GM08714 (cell line): ENCODE measurements around the gene NEGR1.

Source experiments
- H3K4me3 ChIP-seq: fragments of 200-500 bp; sonication (Bioruptor generic); 2 replicates; pipeline ENCODE4 v1.5.1; 2014; ENCODE audit warnings: mild to moderate bottlenecking, low read length, inconsistent platforms
- ZNF274 ChIP-seq: IDR thresholded peaks from 2 replicates; pipeline ENCODE4 v1.6.1; 2012; ENCODE audit warnings: mild to moderate bottlenecking, low read depth, low read length

Gene NEGR1

DNA sequence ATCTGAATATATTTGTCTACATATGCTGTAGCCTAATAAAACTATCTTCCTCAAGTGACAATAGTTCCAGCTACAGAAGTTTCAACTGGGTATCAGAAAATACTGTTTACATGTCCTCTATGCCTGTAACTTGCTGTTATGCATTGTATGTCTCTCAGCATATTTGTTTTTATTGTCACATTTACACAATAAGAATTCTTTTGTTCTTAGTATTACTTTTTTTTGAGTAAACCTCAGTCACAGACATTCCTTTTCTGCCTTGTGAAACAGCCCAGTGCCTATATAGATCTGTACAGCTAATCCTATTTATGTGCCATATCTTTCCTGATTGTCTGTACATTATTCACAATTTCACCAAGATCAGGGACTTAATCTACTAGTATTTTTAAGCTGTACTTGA lies 565.2 kb downstream of the NEGR1 start:
- TF ChIP-seq ZNF274 = no peak
- no peak overlapping the region for H3K4me3 ChIP-seq

DNA sequence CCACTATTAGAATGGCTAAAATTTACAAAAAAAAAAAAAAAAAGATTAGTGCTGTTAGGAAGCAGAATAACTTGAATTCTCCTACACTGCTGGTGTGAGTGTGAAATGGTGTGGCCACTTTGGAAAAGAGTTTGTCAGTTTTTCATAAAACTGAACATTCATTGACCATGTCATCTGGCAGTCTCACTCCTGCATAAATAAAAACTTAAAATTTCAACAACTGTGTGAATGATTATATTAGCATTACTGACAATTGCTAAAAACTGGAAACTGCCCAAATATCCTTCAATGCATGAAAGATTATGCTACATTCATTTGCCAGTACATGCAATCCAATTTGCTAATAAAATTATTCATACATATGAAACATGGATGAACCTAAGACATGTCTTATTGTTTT lies 570.9 kb downstream of the NEGR1 start:
- H3K4me3 ChIP-seq = no peak overlapping the region
- no peak for TF ChIP-seq ZNF274

DNA sequence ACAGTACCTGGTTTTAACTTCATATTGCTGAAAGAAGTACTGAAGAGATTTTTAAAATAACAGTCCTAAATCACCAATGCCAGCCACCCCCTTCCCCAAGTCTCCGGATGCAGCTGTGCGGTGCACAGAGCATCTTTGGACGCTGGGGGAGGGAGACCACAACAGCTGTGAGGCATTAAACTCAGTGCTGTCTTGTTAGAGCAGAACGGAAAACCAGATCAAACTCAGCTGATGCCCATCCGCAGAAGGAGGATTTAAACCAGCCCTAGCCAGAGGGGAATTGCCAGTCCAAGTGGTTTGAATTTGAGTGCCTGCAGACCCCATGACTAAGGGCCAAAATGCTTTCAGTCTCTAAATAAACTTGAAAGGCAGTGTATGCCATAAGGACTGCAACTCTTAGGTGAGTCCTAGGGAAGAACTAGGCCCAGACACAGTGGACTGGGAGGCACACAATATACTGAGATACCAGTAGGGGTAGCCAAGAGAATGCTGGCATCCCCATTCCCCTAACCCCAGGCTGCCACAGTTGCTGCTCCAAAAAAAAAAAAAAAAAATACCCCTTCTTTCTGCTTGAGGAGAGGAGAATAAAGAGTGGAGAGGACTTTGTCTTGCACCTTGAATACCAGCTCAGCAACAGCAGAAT lies 576.2 kb downstream of the NEGR1 start:
- no peak for TF ChIP-seq ZNF274
- no peak overlapping the region for H3K4me3 ChIP-seq

DNA sequence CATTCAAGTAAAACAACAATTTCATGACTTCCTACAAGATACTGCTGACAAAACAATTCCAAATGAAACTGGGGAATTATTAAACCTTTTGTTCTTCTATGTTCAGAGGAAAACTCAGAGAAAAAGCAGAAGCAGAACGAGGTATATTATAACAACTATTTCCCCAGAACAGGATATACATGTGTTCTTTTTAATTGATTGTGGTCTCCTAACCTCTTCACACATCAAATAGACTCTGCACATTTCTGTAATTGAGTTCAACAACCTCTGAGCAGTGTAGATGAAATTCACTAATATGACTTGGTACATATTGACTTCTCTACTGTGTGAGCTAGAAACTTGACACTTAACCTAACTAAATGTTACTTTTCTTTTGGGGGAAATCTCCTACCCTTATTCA lies 584.2 kb downstream of the NEGR1 start:
- no peak overlapping the region for H3K4me3 ChIP-seq
- TF ChIP-seq ZNF274 = no peak

DNA sequence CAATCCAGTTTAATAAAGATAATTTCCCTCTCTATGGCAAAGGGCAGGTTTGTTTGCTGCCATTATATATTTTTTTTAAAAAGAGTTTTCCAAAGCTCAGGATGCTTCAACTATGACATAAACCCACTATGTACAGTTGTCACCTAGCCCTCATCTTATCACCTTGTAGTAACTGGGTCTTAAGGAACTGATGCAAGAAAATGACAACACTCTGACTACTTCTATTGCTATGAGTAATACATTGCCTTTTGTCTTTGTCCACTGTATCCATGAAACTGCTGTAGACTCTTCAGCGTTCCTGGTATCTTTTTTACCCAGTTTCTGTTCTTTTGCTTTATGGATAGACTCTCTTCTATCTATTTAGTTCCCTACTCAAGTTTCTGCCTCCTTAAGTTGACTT lies 586.5 kb downstream of the NEGR1 start:
- TF ChIP-seq ZNF274 = no peak
- no peak overlapping the region for H3K4me3 ChIP-seq

DNA sequence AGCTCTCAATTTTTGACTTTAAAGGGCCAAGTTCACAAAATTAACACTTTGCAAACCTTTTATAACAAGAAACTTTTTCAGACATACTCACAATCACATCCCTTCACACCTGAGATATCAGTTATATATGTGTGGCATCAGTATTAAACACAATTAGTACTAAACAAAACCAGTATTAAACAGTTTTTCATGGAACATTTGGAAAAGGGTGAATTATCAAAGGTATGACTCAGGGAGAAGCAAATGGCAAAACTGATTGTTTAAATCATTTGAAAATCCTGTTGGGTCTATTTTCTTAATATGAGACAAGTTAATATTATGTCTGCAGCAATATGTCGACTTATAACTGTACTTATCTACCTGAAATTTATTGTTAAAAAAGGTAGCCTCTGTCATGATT lies 587.3 kb downstream of the NEGR1 start:
- no peak for TF ChIP-seq ZNF274

DNA sequence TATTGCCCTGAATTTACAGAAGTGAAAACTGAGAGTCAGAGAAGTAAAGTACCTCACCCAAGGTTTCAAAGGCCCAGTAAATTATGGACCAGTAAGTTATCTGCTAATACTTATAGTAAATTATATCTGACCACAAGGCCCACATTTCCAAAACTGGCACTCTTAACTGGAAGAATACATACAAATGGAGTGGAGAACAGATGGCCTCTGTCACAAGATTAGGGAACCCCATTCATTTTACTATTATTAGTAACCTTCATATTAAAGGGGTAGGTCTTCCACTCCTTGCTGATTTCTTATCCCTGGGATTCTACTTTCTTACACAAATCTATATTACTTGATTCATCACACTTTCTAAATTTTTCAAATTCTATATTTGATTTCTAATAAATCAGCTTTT lies 588.8 kb downstream of the NEGR1 start:
- TF ChIP-seq ZNF274 = no peak
- no peak overlapping the region for H3K4me3 ChIP-seq

More for the DNA sequence above, 587.3 kb downstream of the NEGR1 start:
- no peak overlapping the region for H3K4me3 ChIP-seq

DNA sequence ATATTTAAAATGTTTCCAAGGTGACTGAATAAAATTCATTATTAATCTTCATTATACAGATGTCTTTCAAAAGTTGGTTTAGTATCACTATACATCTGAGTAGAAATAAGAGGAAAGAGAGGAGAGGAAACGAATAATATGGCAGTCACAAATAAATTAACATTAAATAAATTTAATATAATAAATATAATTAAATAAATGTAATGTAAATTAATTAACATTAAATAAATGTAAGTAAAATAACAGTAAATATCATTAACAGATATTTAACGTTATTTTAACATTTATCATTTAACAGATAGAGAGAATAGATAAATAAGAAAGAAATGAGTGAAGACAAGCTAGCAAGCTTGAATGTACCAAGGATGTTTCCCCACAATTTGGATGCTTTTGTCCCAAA lies 592.7 kb downstream of the NEGR1 start:
- H3K4me3 ChIP-seq = no peak overlapping the region
- no peak for TF ChIP-seq ZNF274

DNA sequence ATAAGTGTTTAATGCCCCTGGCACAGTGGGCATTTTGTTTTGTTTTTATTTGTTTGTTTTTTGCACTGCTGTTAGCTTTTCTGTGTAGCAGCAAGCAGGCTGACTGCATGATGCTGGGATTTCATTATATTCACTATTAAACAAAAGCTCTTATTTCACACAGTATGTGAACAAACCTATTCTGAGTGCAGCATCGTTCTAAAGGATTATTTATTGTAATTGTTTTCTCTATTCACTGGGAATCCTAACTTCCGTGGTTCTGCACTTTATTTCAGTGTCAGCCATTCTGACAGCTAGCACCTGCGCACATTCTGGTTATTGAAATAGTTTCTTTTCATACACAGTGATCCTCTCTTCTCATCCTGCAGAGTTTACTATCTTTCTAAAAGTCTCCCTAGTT lies 595.0 kb downstream of the NEGR1 start:
- no peak overlapping the region for H3K4me3 ChIP-seq
- no peak for TF ChIP-seq ZNF274

DNA sequence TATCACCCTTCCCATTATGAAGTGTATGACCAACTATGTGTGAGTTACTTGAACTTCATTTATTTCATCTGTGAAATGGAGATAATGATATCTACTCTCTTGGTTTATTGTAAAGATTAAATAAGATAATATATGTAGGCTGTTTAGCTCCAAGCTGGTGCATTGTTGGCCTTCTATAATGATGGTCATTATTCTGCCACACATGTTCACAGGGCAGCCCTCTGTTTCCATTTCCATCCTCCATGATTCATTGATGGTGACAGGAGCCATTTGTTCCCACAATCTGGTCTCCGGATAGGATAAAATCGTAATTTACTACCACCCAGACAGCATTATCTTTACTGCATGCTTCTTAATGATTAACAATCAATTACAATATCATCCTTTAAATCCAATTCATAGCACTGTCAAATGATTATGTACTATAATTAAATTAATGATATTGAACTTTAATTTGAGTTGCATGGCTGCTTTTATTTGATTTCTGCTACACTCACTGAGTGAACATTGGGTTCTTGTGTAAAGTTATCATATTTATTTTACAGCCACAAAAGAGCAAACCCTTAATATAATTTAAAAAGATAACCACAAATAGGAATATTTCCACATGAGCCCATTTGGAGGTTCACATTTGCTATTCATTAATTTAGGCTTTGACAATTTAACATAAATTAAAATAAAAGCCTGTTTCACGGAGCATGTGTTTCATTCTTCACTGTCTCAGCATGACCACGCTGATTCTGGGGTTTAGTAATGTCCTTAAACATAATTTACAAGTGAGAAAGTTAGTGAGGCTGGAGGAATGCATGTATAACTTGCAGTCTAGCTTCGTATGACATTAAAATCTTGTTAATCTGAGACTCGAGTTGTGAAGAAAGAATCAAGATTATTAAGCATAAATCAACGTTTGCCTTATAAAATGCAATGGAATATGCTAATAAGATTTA lies 605.1 kb downstream of the NEGR1 start:
- H3K4me3 ChIP-seq = no peak overlapping the region
- no peak for TF ChIP-seq ZNF274

DNA sequence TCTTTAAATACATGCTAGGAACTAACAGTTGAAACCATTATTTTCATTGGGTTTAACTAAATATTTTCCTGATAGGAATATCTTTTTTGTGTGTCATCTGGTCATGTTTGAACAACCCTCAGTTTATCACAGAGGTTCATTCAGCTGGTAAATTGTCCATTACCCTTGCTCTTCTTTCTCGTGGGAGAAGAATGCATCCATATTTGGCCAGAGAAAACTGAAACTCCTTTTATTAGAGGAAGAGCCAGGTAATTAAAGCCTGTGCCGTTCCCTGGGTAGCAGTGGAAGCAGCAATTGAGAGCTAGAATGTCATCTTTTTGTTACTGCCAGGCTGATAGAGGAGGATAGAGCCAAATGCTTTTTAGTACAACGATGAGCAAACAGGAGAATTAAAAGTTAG lies 614.3 kb downstream of the NEGR1 start:
- TF ChIP-seq ZNF274 = no peak
- no peak overlapping the region for H3K4me3 ChIP-seq

DNA sequence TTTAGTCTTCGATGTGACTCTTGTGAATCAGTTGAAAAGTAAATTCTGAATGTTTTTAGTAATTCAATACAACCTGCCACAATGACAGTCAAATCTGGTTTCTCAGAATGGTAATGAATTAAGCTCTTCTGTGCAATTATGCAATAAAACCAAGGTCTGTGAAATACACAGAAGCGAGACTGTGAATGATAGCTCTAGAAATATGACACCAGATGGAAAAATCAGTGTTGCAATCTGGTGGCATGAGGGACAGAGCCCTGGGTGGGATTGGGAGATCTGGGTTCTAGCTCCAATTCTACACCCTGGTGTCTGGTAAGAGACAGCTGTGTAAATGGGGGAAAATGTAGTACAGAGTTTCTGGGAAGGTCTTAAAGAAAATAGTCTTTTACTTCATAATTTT lies 615.1 kb downstream of the NEGR1 start:
- no peak overlapping the region for H3K4me3 ChIP-seq
- no peak for TF ChIP-seq ZNF274

DNA sequence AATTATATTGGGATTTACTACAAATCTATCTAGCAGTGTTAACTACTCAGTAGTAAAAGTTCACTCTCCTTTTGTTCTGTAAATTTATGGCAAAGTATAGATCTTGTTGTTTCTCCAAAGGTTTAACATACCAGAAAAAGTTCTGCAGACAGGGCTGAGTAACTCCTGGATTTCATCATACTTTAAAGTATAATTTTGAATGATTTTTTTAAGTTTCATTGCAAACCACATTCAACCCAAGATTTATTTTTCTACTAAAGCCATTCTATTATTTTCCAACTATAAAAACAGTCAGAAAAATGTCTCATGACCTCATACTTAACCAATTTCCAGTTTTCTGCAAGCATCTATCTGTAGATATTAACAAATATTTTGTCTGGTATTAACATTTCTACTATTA lies 615.7 kb downstream of the NEGR1 start:
- TF ChIP-seq ZNF274 = no peak
- H3K4me3 ChIP-seq = no peak overlapping the region

DNA sequence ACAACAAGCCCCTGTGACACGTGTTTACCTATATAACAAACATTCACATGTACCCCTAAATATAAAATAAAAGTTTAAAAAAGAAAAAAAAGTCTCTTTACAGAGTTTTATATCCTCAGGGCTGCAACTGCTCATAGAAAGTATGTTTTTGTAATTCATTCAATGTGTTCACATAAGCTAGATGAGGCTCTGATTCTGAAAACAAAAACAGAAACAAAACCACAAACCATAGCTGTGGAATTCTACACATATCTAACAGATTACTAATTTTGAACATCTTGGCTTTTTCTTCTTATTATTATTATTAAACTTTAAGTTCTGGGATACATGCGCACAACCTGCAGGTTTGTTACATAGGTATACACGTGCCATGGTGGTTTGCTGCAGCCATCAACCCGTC lies 621.9 kb downstream of the NEGR1 start:
- H3K4me3 ChIP-seq = no peak overlapping the region
- TF ChIP-seq ZNF274 = no peak
